Subcutaneous adipose tissue (tissue), 4 donors: ENCODE data around the gene CEP41. TPM values are rescaled to one million over a fixed set of nuclear protein-coding genes. Genes with fewer than 3 reads are reported as not detected.

Source experiments
- total RNA-seq, 4 donors: library from RNA; depleted of rRNA; stranded (reverse); fragments of >200 nt; gene quantifications; one replicate each; pipeline ENCODE4 v1.1.0, GENCODE V29; 2016
- TF ChIP-seq, protein P1 (sequence below): fragments of 450-650 bp; IDR thresholded peaks from one replicate; pipeline ENCODE4 v1.5.1; 2016; ENCODE audit warnings: low read depth, mild to moderate bottlenecking, control low read depth, antibody characterized with exemption, moderate library complexity

Gene CEP41
- total RNA-seq, 4 donors from 2014 or later = 3.2 to 6.0 (median 3.9) TPM

- TF ChIP-seq, protein P1, sequence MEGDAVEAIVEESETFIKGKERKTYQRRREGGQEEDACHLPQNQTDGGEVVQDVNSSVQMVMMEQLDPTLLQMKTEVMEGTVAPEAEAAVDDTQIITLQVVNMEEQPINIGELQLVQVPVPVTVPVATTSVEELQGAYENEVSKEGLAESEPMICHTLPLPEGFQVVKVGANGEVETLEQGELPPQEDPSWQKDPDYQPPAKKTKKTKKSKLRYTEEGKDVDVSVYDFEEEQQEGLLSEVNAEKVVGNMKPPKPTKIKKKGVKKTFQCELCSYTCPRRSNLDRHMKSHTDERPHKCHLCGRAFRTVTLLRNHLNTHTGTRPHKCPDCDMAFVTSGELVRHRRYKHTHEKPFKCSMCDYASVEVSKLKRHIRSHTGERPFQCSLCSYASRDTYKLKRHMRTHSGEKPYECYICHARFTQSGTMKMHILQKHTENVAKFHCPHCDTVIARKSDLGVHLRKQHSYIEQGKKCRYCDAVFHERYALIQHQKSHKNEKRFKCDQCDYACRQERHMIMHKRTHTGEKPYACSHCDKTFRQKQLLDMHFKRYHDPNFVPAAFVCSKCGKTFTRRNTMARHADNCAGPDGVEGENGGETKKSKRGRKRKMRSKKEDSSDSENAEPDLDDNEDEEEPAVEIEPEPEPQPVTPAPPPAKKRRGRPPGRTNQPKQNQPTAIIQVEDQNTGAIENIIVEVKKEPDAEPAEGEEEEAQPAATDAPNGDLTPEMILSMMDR = no peak
Measured at GRCh38 chr7:130485734-130486113, 44.9 kb upstream of the CEP41 start.

GRCh38 chr7:130483031-130483430, 42.2 kb upstream of the CEP41 start:
- TF ChIP-seq, protein P1 = no peak

- TF ChIP-seq, protein P1 = no peak
Measured at GRCh38 chr7:130481898-130482297, 41.1 kb upstream of the CEP41 start.

DNA sequence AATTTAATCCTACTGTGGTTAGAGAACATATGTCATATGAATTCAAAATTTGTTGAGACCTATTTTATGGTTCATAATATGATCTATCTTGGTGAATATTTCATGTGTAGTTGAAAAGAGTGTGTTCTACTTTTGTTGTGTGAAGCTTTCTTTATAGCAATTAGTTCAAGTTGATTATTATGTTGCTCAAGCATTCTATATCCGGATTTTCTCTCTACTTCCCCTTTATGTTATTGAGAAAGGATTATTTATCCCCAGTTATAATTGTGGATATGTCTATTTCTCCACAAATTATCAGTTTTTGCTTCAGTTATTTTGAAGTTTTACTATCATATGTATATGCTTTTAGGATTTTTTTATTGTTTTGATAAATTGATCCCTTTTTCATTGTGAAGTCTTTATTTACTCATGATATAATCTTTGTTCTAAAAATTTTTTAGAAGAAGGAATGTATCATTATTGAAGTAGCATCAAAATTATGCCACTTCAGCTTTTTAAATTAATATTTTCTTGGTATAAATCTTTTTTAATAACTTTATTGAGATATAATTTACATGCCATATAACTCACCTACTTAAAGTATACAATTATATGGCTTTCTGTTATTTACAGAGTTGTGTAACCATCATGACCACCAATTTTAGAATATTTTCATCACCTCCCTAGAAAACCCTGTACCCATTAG, 39.0 kb upstream of the CEP41 start:
- TF ChIP-seq, protein P1 = no peak

GRCh38 chr7:130478991-130479390, 38.2 kb upstream of the CEP41 start:
- TF ChIP-seq, protein P1 = no peak

DNA sequence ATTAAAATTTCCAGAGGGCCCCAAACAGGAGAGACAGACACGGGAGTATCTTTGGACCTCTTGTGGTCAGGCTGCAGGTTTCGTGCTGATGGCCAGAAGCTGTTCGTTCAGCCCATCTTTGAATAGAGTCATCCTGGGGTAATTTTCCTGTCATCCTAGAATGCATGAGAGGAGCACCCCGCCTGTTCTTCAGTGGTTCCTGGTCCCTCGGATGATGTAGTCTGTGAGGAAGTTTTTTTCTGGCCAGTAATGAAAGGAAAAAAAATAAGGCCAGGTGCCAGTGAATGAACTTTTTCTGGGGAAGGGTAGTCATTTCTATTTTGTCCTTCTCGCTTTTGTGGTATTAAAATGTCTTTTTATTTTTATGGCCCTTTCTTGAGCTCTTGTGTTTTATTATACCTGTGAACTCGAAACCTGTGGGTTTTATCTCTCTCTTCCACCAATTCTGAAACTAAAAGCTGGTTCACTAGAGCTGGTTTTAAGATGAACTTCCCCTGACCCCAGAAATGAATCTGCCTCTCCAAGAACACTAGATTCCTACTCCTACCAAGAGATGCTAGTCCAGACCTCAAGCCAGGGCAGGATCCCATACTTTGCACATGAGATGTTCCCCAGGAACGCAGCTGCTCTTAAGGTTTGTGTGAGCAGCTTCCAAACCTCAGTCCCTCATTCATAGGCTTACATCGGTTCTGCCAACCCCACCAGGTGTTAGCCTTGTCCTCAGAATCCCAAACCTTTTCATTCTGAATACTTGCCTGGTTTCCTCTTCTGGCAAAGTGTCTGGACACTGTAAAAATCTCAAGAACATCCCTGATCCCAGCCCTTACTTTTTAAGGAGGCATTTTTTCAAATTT, 35.7 kb upstream of the CEP41 start:
- TF ChIP-seq, protein P1 = no peak

DNA sequence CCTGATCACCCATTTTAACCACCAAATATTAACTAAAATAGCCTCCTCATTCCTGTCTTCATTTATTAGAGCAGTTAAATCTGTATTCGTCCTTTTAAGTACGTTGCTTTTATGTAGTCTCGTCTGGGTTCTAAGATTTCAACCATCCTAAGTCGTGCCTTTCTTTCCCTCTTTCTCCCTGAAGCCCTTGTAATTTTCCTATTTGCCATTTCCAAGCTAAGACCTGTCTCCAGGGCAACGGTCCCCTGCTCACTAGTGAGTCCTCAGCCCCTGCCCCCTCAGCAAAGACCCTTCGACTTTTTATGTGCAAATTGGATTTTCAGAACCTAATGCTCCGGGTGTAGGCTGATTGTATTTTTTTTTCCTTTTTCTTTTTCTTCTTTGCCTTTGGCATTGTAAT, 35.0 kb upstream of the CEP41 start:
- TF ChIP-seq, protein P1 = no peak
